ENCODE measurements around the gene SLC1A6. TPM values are rescaled to one million over a fixed set of nuclear protein-coding genes. Genes with fewer than 3 reads are reported as not detected.

The SLC1A6 gene
- total RNA-seq, 1 donor from 2014 or later, result not detected

GRCh38 chr19:14916848-14917247 is 62.8 kb downstream of the SLC1A6 start:
- Mint-ChIP-seq H3K4me3 (ENCODE audit: unreplicated experiment) (no peak overlapping the region), H3K4me1 (ENCODE audit: unreplicated experiment) (no peaks in the 10 kb centered on the region), H3K36me3 (ENCODE audit: unreplicated experiment) (no peaks in the 10 kb centered on the region), H3K9me3 (ENCODE audit: unreplicated experiment) (no peaks in the 10 kb centered on the region), H3K27ac (ENCODE audit: unreplicated experiment) (no peak overlapping the region), H3K27me3 (ENCODE audit: unreplicated experiment) (no peaks in the 10 kb centered on the region)
- no peak for TF ChIP-seq CTCF (IDR thresholded peaks at IDR 0.05)
- no peak for DNase-seq (ENCODE audit: extremely low spot score, unreplicated experiment)

- H3K27ac Mint-ChIP-seq (ENCODE audit: unreplicated experiment), result no peak overlapping the region
- no peak overlapping the region for H3K4me3 Mint-ChIP-seq (ENCODE audit: unreplicated experiment)
- H3K27me3 Mint-ChIP-seq (ENCODE audit: unreplicated experiment), result no peaks in the 10 kb centered on the region
- no peaks in the 10 kb centered on the region for H3K4me1 Mint-ChIP-seq (ENCODE audit: unreplicated experiment)
- no peaks in the 10 kb centered on the region for H3K36me3 Mint-ChIP-seq (ENCODE audit: unreplicated experiment)
- no peak for DNase-seq (ENCODE audit: extremely low spot score, unreplicated experiment)
- TF ChIP-seq CTCF (IDR thresholded peaks at IDR 0.05), result no peak
- no peaks in the 10 kb centered on the region for H3K9me3 Mint-ChIP-seq (ENCODE audit: unreplicated experiment)
Measured at GRCh38 chr19:14915116-14915515, 64.5 kb downstream of the SLC1A6 start.

- Mint-ChIP-seq H3K36me3 (ENCODE audit: unreplicated experiment) (no peaks in the 10 kb centered on the region), H3K27ac (ENCODE audit: unreplicated experiment) (no peak overlapping the region), H3K27me3 (ENCODE audit: unreplicated experiment) (no peaks in the 10 kb centered on the region), H3K4me3 (ENCODE audit: unreplicated experiment) (no peak overlapping the region), H3K4me1 (ENCODE audit: unreplicated experiment) (no peaks in the 10 kb centered on the region), H3K9me3 (ENCODE audit: unreplicated experiment) (no peaks in the 10 kb centered on the region)
- DNase-seq (ENCODE audit: extremely low spot score, unreplicated experiment), result no peak
- TF ChIP-seq CTCF (IDR thresholded peaks at IDR 0.05), result no peak
Measured at GRCh38 chr19:14906711-14907110, 73.0 kb downstream of the SLC1A6 start.

GRCh38 chr19:14901675-14902260 is 77.9 kb downstream of the SLC1A6 start:
- Mint-ChIP-seq H3K36me3 (ENCODE audit: unreplicated experiment) (no peaks in the 10 kb centered on the region), H3K27me3 (ENCODE audit: unreplicated experiment) (no peaks in the 10 kb centered on the region), H3K9me3 (ENCODE audit: unreplicated experiment) (no peaks in the 10 kb centered on the region), H3K27ac (ENCODE audit: unreplicated experiment) (no peak overlapping the region), H3K4me3 (ENCODE audit: unreplicated experiment) (no peak overlapping the region), H3K4me1 (ENCODE audit: unreplicated experiment) (no peaks in the 10 kb centered on the region)
- no peak for DNase-seq (ENCODE audit: extremely low spot score, unreplicated experiment)
- no peak for TF ChIP-seq CTCF (IDR thresholded peaks at IDR 0.05)

Other genes starting within 250 kb of the SLC1A6 start
- not detected in 2 replicates for gene ADGRE2, start 201.3 kb downstream of the SLC1A6 start, total RNA-seq
- not detected in 2 replicates for gene OR7A5, start 144.7 kb downstream of the SLC1A6 start, total RNA-seq
- not detected in 2 replicates for gene OR7C1, start 144.7 kb downstream of the SLC1A6 start, total RNA-seq
- not detected in 2 replicates for gene OR7A10, start 130.9 kb downstream of the SLC1A6 start, total RNA-seq
- not detected in 2 replicates for gene OR7A17, start 93.7 kb downstream of the SLC1A6 start, total RNA-seq
- not detected in 2 replicates for gene OR7C2, start 38.4 kb downstream of the SLC1A6 start, total RNA-seq
- not detected in 2 replicates for gene CASP14, start 69.6 kb upstream of the SLC1A6 start, total RNA-seq
- not detected in 2 replicates for gene OR1I1, start 102.3 kb upstream of the SLC1A6 start, total RNA-seq
- gene SYDE1, start 127.5 kb upstream of the SLC1A6 start, total RNA-seq, result 64.4 and 74.6 TPM in 2 replicates
- gene NOTCH3, start 221.1 kb upstream of the SLC1A6 start, total RNA-seq, result 178 and 200 TPM in 2 replicates